H1 (cell line): Measurements from ENCODE around the gene PGAM2. TPM values are rescaled to one million over a fixed set of nuclear protein-coding genes. Genes with fewer than 3 reads are reported as not detected.

Experiments used
- CTCF ChIA-PET: fragments of 300-600 bp; sonication (Branson Sonifier 250); formaldehyde crosslinking; loops from one replicate; lab custom pipeline; 2021; ENCODE audit not compliant: partially characterized antibody; lab: Charles Lee
- POLR2A ChIA-PET: fragments of 300-600 bp; sonication (Branson Sonifier 250); formaldehyde crosslinking; loops from one replicate; lab custom pipeline; 2021; ENCODE audit warnings: inconsistent platforms; ENCODE audit not compliant: partially characterized antibody; lab: Charles Lee
- DNase-seq, 2 experiments: peaks; one replicate each; pipeline versions ENCODE4 v3.0.0 to v3.0.0-alpha.2; 2010 to 2022; ENCODE audit warnings: low spot score in 2 of 2, low read depth in 1 of 2, mixed read lengths in 1 of 2
- FAIRE-seq: peaks from 2 replicates; lab custom pipeline; 2011; peaks lifted over from hg19 to GRCh38; lab: Jason Lieb, UNC
- H2AFZ ChIP-seq: 2 replicates; pipeline ENCODE4 v1.8.1; 2012; ENCODE audit warnings: low read length, inconsistent platforms
- H2AK5ac ChIP-seq: 2 replicates; pipeline ENCODE4 v1.6.1; 2013; ENCODE audit warnings: low read depth, low read length
- H2BK120ac ChIP-seq: replicated peaks from 2 replicates; pipeline ENCODE3; 2013; ENCODE audit warnings: low read depth, low read length, inconsistent platforms
- H2BK12ac ChIP-seq: 2 replicates; pipeline ENCODE4 v1.6.1; 2013; ENCODE audit warnings: low read depth, low read length
- H2BK15ac ChIP-seq: 2 replicates; pipeline ENCODE4 v1.6.1; 2013; ENCODE audit warnings: low read length
- H2BK20ac ChIP-seq: 2 replicates; pipeline ENCODE4 v1.6.1; 2013; ENCODE audit warnings: low read length
- H2BK5ac ChIP-seq: 2 replicates; pipeline ENCODE4 v1.6.1; 2013; ENCODE audit warnings: low read depth, low read length
- H3K14ac ChIP-seq: 2 replicates; pipeline ENCODE4 v1.6.1; 2013; ENCODE audit warnings: inconsistent platforms; ENCODE audit not compliant: insufficient read length
- H3K18ac ChIP-seq: 2 replicates; pipeline ENCODE4 v1.6.1; 2013; ENCODE audit warnings: low read length; ENCODE audit errors: extremely low read depth
- H3K23ac ChIP-seq: 2 replicates; pipeline ENCODE4 v1.6.1; 2013; ENCODE audit warnings: inconsistent platforms; ENCODE audit not compliant: insufficient read length
- H3K23me2 ChIP-seq: 2 replicates; pipeline ENCODE4 v1.6.1; 2013; ENCODE audit warnings: low read depth, low read length
- H3K27ac ChIP-seq: 2 replicates; pipeline ENCODE4 v1.6.1; 2011; ENCODE audit warnings: low read depth, low read length, inconsistent platforms
- H3K27me3 ChIP-seq, 4 experiments: replicated peaks in 1 of 4; 1 replicate in 1 of 4; 2 replicates in 3 of 4; pipeline versions ENCODE4 v1.6.1 to v1.8.1; 2011 to 2013; ENCODE audit warnings: low read length in 3 of 4, mild to moderate bottlenecking in 3 of 4, inconsistent platforms in 2 of 4, mixed read lengths in 2 of 4, moderate library complexity in 1 of 4; ENCODE audit not compliant: control insufficient read depth in 3 of 4, insufficient read depth in 3 of 4; ENCODE audit errors: extremely low read depth in 1 of 4
- H3K36me3 ChIP-seq, 4 experiments: 2 replicates each; pipeline versions ENCODE4 v1.6.1 to v1.8.1; 2011 to 2013; ENCODE audit warnings: mild to moderate bottlenecking in 4 of 4, low read length in 3 of 4, moderate library complexity in 2 of 4, control low read depth in 1 of 4, inconsistent platforms in 1 of 4; ENCODE audit not compliant: insufficient read depth in 4 of 4, control insufficient read depth in 2 of 4
- H3K4ac ChIP-seq: replicated peaks from 2 replicates; pipeline ENCODE3; 2013; ENCODE audit warnings: low read length, low read depth, mixed read lengths, inconsistent platforms; ENCODE audit not compliant: insufficient read length
- H3K4me1 ChIP-seq, 4 experiments: replicated peaks in 1 of 4; 1 replicate in 1 of 4; 2 replicates in 3 of 4; pipeline versions ENCODE4 v1.6.1 to v1.8.1; 2011 to 2013; ENCODE audit warnings: low read length in 3 of 4, inconsistent platforms in 2 of 4, mixed read lengths in 1 of 4; ENCODE audit not compliant: insufficient read depth in 4 of 4, control insufficient read depth in 3 of 4
- H3K4me2 ChIP-seq, 2 experiments: 2 replicates each; pipeline versions ENCODE4 v1.6.1 to v1.8.1; 2011 to 2013; ENCODE audit warnings: low read depth in 2 of 2, low read length in 2 of 2, control low read depth in 1 of 2, inconsistent platforms in 1 of 2, mild to moderate bottlenecking in 1 of 2; ENCODE audit not compliant: insufficient read depth in 1 of 2
- H3K4me3 ChIP-seq, 4 experiments: fragments of 200-600, 300-600 bp in 1 of 4; sonication (generic), shearing (Covaris generic), sonication (Bioruptor Twin) in 1 of 4; 2 replicates each; pipeline versions ENCODE4 v1.5.1 to v1.8.1; 2011 to 2016; ENCODE audit warnings: low read length in 4 of 4, low read depth in 3 of 4, control low read depth in 2 of 4, inconsistent platforms in 2 of 4, mild to moderate bottlenecking in 2 of 4, mixed read lengths in 1 of 4, moderate library complexity in 1 of 4; ENCODE audit not compliant: insufficient read depth in 2 of 4; ENCODE audit errors: extremely low read depth in 1 of 4
- H3K56ac ChIP-seq: replicated peaks from 2 replicates; pipeline ENCODE3; 2013; ENCODE audit warnings: low read depth, mild to moderate bottlenecking, mixed read lengths, low read length, inconsistent platforms; ENCODE audit not compliant: insufficient read length
- H3K79me1 ChIP-seq: 2 replicates; pipeline ENCODE4 v1.6.1; 2013; ENCODE audit warnings: low read depth, low read length, control low read depth
- H3K79me2 ChIP-seq, 2 experiments: 2 replicates each; pipeline versions ENCODE4 v1.6.1 to v1.8.1; 2012 to 2013; ENCODE audit warnings: low read length in 2 of 2, mild to moderate bottlenecking in 2 of 2, inconsistent platforms in 1 of 2; ENCODE audit not compliant: insufficient read depth in 2 of 2, control insufficient read depth in 1 of 2
- H3K9ac ChIP-seq, 4 experiments: replicated peaks in 1 of 4; 1 replicate in 1 of 4; 2 replicates in 3 of 4; pipeline versions ENCODE4 v1.6.1 to v1.8.1; 2011 to 2013; ENCODE audit warnings: low read depth in 3 of 4, low read length in 3 of 4, control low read depth in 2 of 4, mild to moderate bottlenecking in 2 of 4, moderate library complexity in 2 of 4, inconsistent platforms in 1 of 4; ENCODE audit errors: extremely low read depth in 1 of 4
- H3K9me3 ChIP-seq, 2 experiments: 2 replicates each; pipeline versions ENCODE4 v1.6.1 to v1.8.1; 2012 to 2013; ENCODE audit warnings: mild to moderate bottlenecking in 2 of 2, moderate library complexity in 2 of 2, control low read depth in 1 of 2, inconsistent platforms in 1 of 2, low read depth in 1 of 2, low read length in 1 of 2, mixed read lengths in 1 of 2; ENCODE audit not compliant: insufficient read depth in 2 of 2
- H4K20me1 ChIP-seq, 2 experiments: replicated peaks in 1 of 2; 2 replicates each; pipeline versions ENCODE3 to v1.8.1; 2011 to 2013; ENCODE audit warnings: inconsistent platforms in 2 of 2, low read length in 2 of 2, mild to moderate bottlenecking in 1 of 2; ENCODE audit not compliant: insufficient read depth in 2 of 2, control insufficient read depth in 1 of 2
- H4K5ac ChIP-seq: 2 replicates; pipeline ENCODE4 v1.6.1; 2013; ENCODE audit warnings: low read length, low read depth, mixed read lengths, inconsistent platforms; ENCODE audit not compliant: insufficient read length
- H4K8ac ChIP-seq: 2 replicates; pipeline ENCODE4 v1.8.0; 2013; ENCODE audit warnings: mild to moderate bottlenecking, moderate library complexity, low read length, inconsistent platforms; ENCODE audit not compliant: insufficient read depth; ENCODE audit errors: extremely low read depth
- H4K91ac ChIP-seq: replicated peaks from 2 replicates; pipeline ENCODE3; 2013; ENCODE audit warnings: low read length, mixed read lengths, inconsistent platforms; ENCODE audit not compliant: insufficient read length
- EGR1 ChIP-seq: IDR thresholded peaks from 2 replicates; pipeline ENCODE4 v1.6.1; 2011; ENCODE audit warnings: low read depth, low read length, borderline replicate concordance
- EP300 ChIP-seq, 2 experiments: IDR thresholded peaks; 1 replicate in 1 of 2; 2 replicates in 1 of 2; pipeline ENCODE4 v1.6.1; 2011 to 2012; ENCODE audit warnings: low read depth in 2 of 2, low read length in 2 of 2, mild to moderate bottlenecking in 2 of 2, borderline replicate concordance in 1 of 2, inconsistent platforms in 1 of 2, moderate library complexity in 1 of 2
- EZH2 ChIP-seq: fragments of 200-600 bp; sonication (generic); IDR thresholded peaks from 2 replicates; pipeline ENCODE4 v1.7.1; 2012; ENCODE audit warnings: low read depth, mild to moderate bottlenecking, moderate library complexity, low read length, inconsistent platforms; ENCODE audit not compliant: severe bottlenecking
- FOSL1 ChIP-seq: IDR thresholded peaks from 2 replicates; pipeline ENCODE4 v1.6.1; 2011; ENCODE audit warnings: mild to moderate bottlenecking, low read depth, low read length, moderate library complexity; ENCODE audit not compliant: insufficient read depth
- JUND ChIP-seq: IDR thresholded peaks from 2 replicates; pipeline ENCODE4 v1.6.1; 2011; ENCODE audit warnings: mild to moderate bottlenecking, improper control_type of control experiment, low read length
- RFX5 ChIP-seq: IDR thresholded peaks from 2 replicates; pipeline ENCODE4 v1.6.1; 2011; ENCODE audit warnings: low read depth, low read length, improper control_type of control experiment, borderline replicate concordance
- SAP30 ChIP-seq: fragments of 300-600 bp; sonication (generic); IDR thresholded peaks from 2 replicates; pipeline ENCODE4 v1.7.1; 2012; ENCODE audit warnings: low read length, moderate library complexity, mild to moderate bottlenecking, inconsistent platforms; ENCODE audit not compliant: insufficient read depth, insufficient replicate concordance
- SP1 ChIP-seq: IDR thresholded peaks from 2 replicates; pipeline ENCODE4 v1.6.1; 2011; ENCODE audit warnings: low read depth, low read length
- TAF1 ChIP-seq: IDR thresholded peaks from 2 replicates; pipeline ENCODE4 v1.6.1; 2011; ENCODE audit warnings: mild to moderate bottlenecking, low read depth, low read length
- WGBS, 2 experiments: shearing (Covaris generic) in 1 of 2; methylation state at CpG; one replicate each; pipeline versions ENCODE4 v1.1.6 to v1.1.7; 2013 to 2015; ENCODE audit warnings: low lambda C conversion rate in 2 of 2, mixed read lengths in 2 of 2, inconsistent platforms in 1 of 2, low coverage in 1 of 2, missing lambda C conversion rate in 1 of 2; ENCODE audit not compliant: insufficient replicate concordance in 2 of 2, insufficient coverage in 1 of 2, insufficient read length in 1 of 2; ENCODE audit errors: extremely low coverage in 1 of 2, missing lambda C conversion rate in 1 of 2; 5-methylcytosine and 5-hydroxymethylcytosine counted together
- polyA plus RNA-seq, 7 experiments: library from polyadenylated mRNA; depleted of rRNA in 3 of 7; stranded (reverse) in 5 of 7; unstranded in 2 of 7; fragments of >200 nt in 5 of 7; fragments of 200-250 nt in 2 of 7; gene quantifications; 1 replicate in 5 of 7; 2 replicates in 1 of 7; 4 replicates in 1 of 7; pipeline versions ENCODE4 v1.2.1 to v1.2.3, GENCODE V29; 2011 to 2013; ENCODE audit warnings: missing spikeins in 2 of 7, mixed read lengths in 2 of 7
- total RNA-seq: library from RNA; stranded (reverse); fragmentation: NEBNext Ultra II Directional; extraction: Animal tissue kit (Norgen Biotek cat#: 25700); gene quantifications from 2 replicates; pipeline ENCODE4 v1.2.1, GENCODE V29; 2021

Gene PGAM2
- total and polyA plus RNA-seq, 2 of the 8 experiments (the other 6 are each of a cell fraction or from before 2014, with no cell fraction given): 2.1 to 2.9 TPM

DNA sequence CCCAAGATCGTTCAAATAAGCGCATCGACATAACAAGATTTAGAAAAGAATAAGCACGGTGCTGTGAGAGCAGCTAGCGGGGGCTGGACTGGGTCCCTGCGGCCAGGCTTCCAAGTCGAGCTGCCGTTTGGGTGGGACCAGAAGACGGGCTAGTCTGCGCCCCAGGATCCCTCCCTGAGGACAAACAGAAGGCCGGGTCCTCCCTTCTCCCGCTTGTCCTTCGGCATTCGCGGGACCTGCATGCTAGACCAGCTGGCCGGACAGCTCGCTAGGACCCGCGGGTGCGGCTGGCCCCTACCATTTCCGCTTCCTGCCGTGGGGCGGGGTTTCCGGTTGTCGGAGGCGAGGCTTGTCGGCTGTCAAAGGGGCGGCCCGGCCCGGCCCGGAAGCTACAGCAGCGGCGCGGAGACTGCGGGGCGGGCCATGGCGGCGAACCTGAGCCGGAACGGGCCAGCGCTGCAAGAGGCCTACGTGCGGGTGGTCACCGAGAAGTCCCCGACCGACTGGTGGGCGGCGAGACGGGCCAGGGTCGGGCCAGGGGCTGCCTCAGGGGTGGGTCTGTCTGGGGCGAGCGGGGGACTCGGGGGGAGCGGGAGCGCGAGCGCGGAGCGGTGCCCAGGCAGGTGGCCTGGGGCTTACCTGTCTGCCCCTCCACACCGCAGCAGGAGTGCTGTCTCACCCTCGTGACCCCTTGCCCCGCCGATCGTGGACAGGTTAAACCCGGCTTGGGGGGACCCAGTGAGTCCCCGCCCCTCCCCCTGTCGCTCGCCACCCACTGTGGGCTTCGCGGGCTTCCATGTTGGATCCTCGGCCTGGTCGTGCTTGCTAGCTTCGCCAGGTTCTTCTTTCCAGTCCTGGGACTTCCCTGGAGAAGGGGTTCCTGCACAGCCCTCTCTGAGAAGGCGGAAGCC, 20.8 kb downstream of the PGAM2 start, which contains the start of gene DBNL:
Gene DBNL, plus strand, starts transcription at position 388 of the 911 bp plus-strand sequence. Its CDS starts 36 bp downstream, at position 424.
- Histone ChIP-seq H3K36me3 (peaks cover 0 to under 1% (median 0%) of the 10 kb centered on the region in 4 experiments; a peak in 1 of 8 replicates), H3K56ac (peak within 1 kb of the TSS; percentile 83), H2AFZ (peak within 1 kb of the TSS; percentile 95), H3K23ac (no peak within 1 kb of the TSS), H3K14ac (no peak within 1 kb of the TSS), H2AK5ac (no peak within 1 kb of the TSS), H3K9me3 (no peaks in the 10 kb centered on the region), H2BK120ac (no peak within 1 kb of the TSS), H2BK5ac (peak within 1 kb of the TSS; percentile 60; the same call in 1 of the 2 replicates), H3K4ac (peak within 1 kb of the TSS; percentile 44), H4K8ac (peak within 1 kb of the TSS; percentile 57), H2BK15ac (no peak within 1 kb of the TSS), H3K4me2 (peak within 1 kb of the TSS; percentile 87 to 89), H3K18ac (peak within 1 kb of the TSS; percentile 42), H4K20me1 (peaks cover 0 to 7% of the 10 kb centered on the region in 2 experiments), H3K27ac (no peak within 1 kb of the TSS), H3K4me1 (peaks cover 0 to 6% (median 0%) of the 10 kb centered on the region in 4 experiments; a peak in 3 of 7 replicates), H3K9ac (peak within 1 kb of the TSS; percentile 38 to 68 (median 48); a peak in 6 of 7 replicates), H4K91ac (peak within 1 kb of the TSS; percentile 91), H2BK20ac (no peak within 1 kb of the TSS), H3K79me1 (peaks cover 2% of the 10 kb centered on the region; the same call in 1 of the 2 replicates), H4K5ac (peak within 1 kb of the TSS; percentile 87), H3K23me2 (peaks cover 13% of the 10 kb centered on the region), H3K27me3 (no peaks in the 10 kb centered on the region; a peak in 2 of 7 replicates), H3K79me2 (peaks cover 0 to 25% of the 10 kb centered on the region in 2 experiments; a peak in 2 of 4 replicates), H3K4me3 (peak within 1 kb of the TSS; percentile 79 to 92 (median 83)), H2BK12ac (no peak within 1 kb of the TSS)
- 2% methylated on average over 48 of the region's 74 CpGs; no CpG with 5 or more reads in 1 of the 2 experiments for WGBS, 2 experiments
- DNase-seq (peak; percentile 44 to 97), FAIRE-seq (no peak)
- CTCF ChIA-PET: interaction anchor here (0.6 to 2.2 kb wide), 7 partner anchors 19 to 87 kb away, joined by 3 to 9 read pairs (median 5); no protein-coding TSS in a partner anchor
- POLR2A ChIA-PET: interaction anchor here (0.6 to 2.8 kb wide), 7 partner anchors 10 to 141 kb away, joined by 3 to 16 read pairs (median 4); partner anchors contain the start of gene PGAM2
- TF ChIP-seq SP1 (no peak), EGR1 (peak; percentile 32; the same call in 1 of the 2 replicates), FOSL1 (no peak), EP300 (IDR thresholded peaks at IDR 0.05; ENCODE audit: borderline replicate concordance in 1 of 2, low read depth in 2 of 2, low read length in 2 of 2) (no peak), EZH2 (no peak), JUND (no peak), SAP30 (peak; percentile 62), TAF1 (0 out of 2 replicates have a peak, but pooled peaks have one; percentile 18), RFX5 (no peak)
